Suprapubic skin (tissue), 4 donors: ENCODE measurements around the gene ALPG. TPM values are rescaled to one million over a fixed set of nuclear protein-coding genes. Genes with fewer than 3 reads are reported as not detected.

Experiments used
- DNase-seq, 2 donors: peaks; one replicate each; pipeline ENCODE4 v3.0.0-alpha.2; 2019; ENCODE audit warnings: low spot score in 2 of 2
- H3K27ac ChIP-seq: fragments of 200-600 bp; sonication (generic); one replicate; pipeline ENCODE4 v1.5.1; 2019
- H3K27me3 ChIP-seq: fragments of 200-600 bp; sonication (generic); one replicate; pipeline ENCODE4 v1.5.1; 2019
- H3K36me3 ChIP-seq: fragments of 200-600 bp; sonication (generic); one replicate; pipeline ENCODE4 v1.5.1; 2019
- H3K4me1 ChIP-seq: fragments of 200-600 bp; sonication (generic); one replicate; pipeline ENCODE4 v1.5.1; 2019
- H3K4me3 ChIP-seq: fragments of 200-600 bp; sonication (generic); one replicate; pipeline ENCODE4 v1.5.1; 2019; ENCODE audit warnings: mild to moderate bottlenecking
- H3K9me3 ChIP-seq: fragments of 200-600 bp; sonication (generic); one replicate; pipeline ENCODE4 v1.5.1; 2019
- CTCF ChIP-seq, 2 donors: fragments of 200-600 bp in 1 of 2; fragments of 450-650 bp in 1 of 2; sonication (generic) in 1 of 2; IDR thresholded peaks; one replicate each; pipeline ENCODE4 v1.5.1; 2016 to 2019; ENCODE audit warnings: antibody characterized with exemption in 2 of 2, mild to moderate bottlenecking in 1 of 2, moderate library complexity in 1 of 2
- EP300 ChIP-seq: sonication (generic); formaldehyde crosslinking; IDR thresholded peaks from one replicate; pipeline ENCODE4 v1.6.1; 2017; ENCODE audit warnings: antibody characterized with exemption
- POLR2A ChIP-seq, 2 donors: fragments of 450-650 bp; IDR thresholded peaks; one replicate each; pipeline ENCODE4 v1.6.1; 2017; ENCODE audit warnings: antibody characterized with exemption in 2 of 2, mild to moderate bottlenecking in 2 of 2, moderate library complexity in 2 of 2
- POLR2AphosphoS5 ChIP-seq, 3 donors: sonication (generic); formaldehyde crosslinking; IDR thresholded peaks; one replicate each; pipeline ENCODE4 v1.6.1; 2017; ENCODE audit warnings: antibody characterized with exemption in 3 of 3
- WGBS: methylation state at CpG from one replicate; pipeline ENCODE4 v1.1.5; 2018; 5-methylcytosine and 5-hydroxymethylcytosine counted together
- total RNA-seq, 4 donors: library from RNA; depleted of rRNA; stranded (reverse); fragments of >200 nt; gene quantifications; one replicate each; pipeline ENCODE4 v1.1.0, GENCODE V29; 2016

The ALPG gene
- total RNA-seq, 4 donors from 2014 or later, result not detected

- DNase-seq, result no peak
- peaks cover 11% of the 10 kb centered on the region for H3K27me3 ChIP-seq
- H3K36me3 ChIP-seq, result no peaks in the 10 kb centered on the region
- TF ChIP-seq CTCF (IDR thresholded peaks at IDR 0.05), result no peak
- no peak for TF ChIP-seq POLR2A (IDR thresholded peaks at IDR 0.05)
- no peak for TF ChIP-seq EP300
- no peak for TF ChIP-seq POLR2AphosphoS5 (IDR thresholded peaks at IDR 0.05)
- H3K4me3 ChIP-seq, result no peak overlapping the region
- WGBS, result 93% methylated on average over 7 of the region's 7 CpGs
- H3K4me1 ChIP-seq, result no peaks in the 10 kb centered on the region
- no peaks in the 10 kb centered on the region for H3K9me3 ChIP-seq
- H3K27ac ChIP-seq, result no peak overlapping the region
Measured at GRCh38 chr2:232435805-232436204, 29.2 kb downstream of the ALPG start.

GRCh38 chr2:232436381-232437194 lies 29.9 kb downstream of the ALPG start:
- H3K9me3 ChIP-seq, result no peaks in the 10 kb centered on the region
- TF ChIP-seq POLR2AphosphoS5 (IDR thresholded peaks at IDR 0.05) (no peak), CTCF (IDR thresholded peaks at IDR 0.05) (no peak), EP300 (no peak), POLR2A (IDR thresholded peaks at IDR 0.05) (no peak)
- WGBS, result 87% methylated on average over 9 of the region's 15 CpGs
- H3K27ac ChIP-seq, result no peak overlapping the region
- no peaks in the 10 kb centered on the region for H3K36me3 ChIP-seq
- H3K4me1 ChIP-seq, result no peaks in the 10 kb centered on the region
- no peak overlapping the region for H3K4me3 ChIP-seq
- H3K27me3 ChIP-seq, result peaks cover 7% of the 10 kb centered on the region
- peak in 1 of 2 donors; percentile 55 for DNase-seq

DNA sequence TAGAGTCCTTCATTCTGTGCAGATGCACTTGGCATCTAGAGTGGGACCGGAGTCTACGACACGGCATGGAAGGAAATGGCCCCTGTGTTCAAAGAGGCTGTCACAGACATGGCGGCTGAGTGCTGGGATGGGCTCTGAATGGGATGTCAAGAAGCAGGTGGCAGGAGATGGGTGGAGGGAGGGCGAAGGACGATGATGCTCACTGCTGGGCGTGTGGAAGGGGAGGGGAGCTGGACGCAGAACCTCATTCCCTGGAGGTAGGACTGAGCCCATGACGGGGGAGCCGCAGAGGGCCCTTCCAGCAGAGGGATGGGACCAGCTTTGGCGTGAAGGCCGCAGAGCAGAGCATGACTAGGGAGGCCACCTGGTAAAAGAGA lies 30.5 kb downstream of the ALPG start:
- DNase-seq, result peak in 1 of 2 donors; percentile 77
- Histone ChIP-seq H3K9me3 (no peaks in the 10 kb centered on the region), H3K4me3 (no peak overlapping the region), H3K27me3 (peaks cover 7% of the 10 kb centered on the region), H3K27ac (no peak overlapping the region), H3K4me1 (no peaks in the 10 kb centered on the region), H3K36me3 (no peaks in the 10 kb centered on the region)
- TF ChIP-seq POLR2A (IDR thresholded peaks at IDR 0.05) (no peak), CTCF (IDR thresholded peaks at IDR 0.05) (no peak), EP300 (no peak), POLR2AphosphoS5 (IDR thresholded peaks at IDR 0.05) (no peak)
- WGBS, result 91% methylated on average over 12 of the region's 12 CpGs

DNA sequence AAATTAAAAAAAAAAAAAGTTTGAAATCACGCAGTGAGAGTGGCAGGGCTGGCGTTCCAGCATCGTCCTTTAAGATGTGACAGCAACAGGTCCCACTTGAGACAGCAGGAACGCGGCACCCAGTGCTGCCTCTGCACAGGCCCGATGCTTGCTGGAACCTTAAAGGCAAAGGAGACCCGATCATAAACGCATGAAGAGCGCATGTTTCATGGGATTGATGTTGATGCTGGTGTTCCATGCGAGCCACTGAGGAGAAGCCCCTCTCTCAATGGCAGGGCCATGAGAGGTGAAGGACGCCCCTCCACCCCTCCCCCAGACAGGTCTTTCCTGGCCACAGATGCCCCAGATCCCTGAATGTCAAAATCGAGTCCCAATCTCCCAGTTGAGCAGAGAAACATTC lies 31.4 kb downstream of the ALPG start:
- Histone ChIP-seq H3K4me1 (no peaks in the 10 kb centered on the region), H3K27ac (no peak overlapping the region), H3K9me3 (no peaks in the 10 kb centered on the region), H3K27me3 (peaks cover 7% of the 10 kb centered on the region), H3K36me3 (no peaks in the 10 kb centered on the region), H3K4me3 (no peak overlapping the region)
- DNase-seq, result no peak
- TF ChIP-seq CTCF (IDR thresholded peaks at IDR 0.05) (no peak), EP300 (no peak), POLR2AphosphoS5 (IDR thresholded peaks at IDR 0.05) (no peak), POLR2A (IDR thresholded peaks at IDR 0.05) (no peak)
- 80% methylated on average over 12 of the region's 12 CpGs for WGBS

DNA sequence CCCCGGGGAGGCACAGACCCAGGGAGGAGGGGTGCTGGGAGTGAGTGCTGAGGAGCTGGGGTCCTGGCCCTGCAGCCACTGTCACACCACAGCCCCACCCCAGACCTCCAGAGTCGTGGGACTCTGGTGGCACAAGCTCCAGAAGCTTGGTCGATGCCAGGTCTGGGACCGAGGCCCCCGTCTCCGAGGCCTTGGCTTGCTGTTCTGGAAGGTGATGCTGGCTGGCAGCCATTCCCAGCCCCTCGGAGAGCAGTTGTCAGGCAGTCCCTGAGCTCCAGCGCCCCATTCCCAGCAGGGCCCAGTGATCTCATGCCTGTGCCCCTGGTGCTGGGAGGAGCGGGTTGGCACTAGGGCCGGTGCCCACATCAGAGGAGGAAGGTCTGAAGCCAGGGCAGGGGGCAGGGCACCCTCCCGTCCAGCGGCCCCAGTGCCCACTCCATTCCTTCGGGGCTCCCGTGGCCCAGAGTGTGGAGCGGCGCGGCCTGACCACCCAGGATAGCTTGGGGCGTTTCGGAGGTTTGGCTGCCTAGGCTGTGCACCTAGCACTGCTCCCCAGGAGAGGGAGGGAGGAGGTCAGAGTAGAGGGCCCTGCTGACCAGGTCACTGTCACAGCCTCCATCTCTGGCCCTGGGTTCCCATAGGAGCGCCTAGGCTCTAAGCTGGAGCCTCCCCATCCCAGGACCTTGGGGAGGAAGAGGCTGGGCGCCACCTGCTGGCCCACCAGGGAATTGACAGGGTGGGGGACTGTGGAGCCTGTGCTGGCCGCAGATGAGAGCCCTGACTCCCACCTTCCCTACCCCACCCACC lies 32.5 kb downstream of the ALPG start:
- peak in 1 of 2 donors; percentile 56 for DNase-seq
- 77% methylated on average over 3 of the region's 22 CpGs for WGBS

More for the DNA sequence above, 32.5 kb downstream of the ALPG start:
- Histone ChIP-seq H3K27me3 (peaks cover 9% of the 10 kb centered on the region), H3K27ac (no peak overlapping the region), H3K4me3 (no peak overlapping the region), H3K4me1 (no peaks in the 10 kb centered on the region), H3K9me3 (no peaks in the 10 kb centered on the region), H3K36me3 (no peaks in the 10 kb centered on the region)
- TF ChIP-seq CTCF (IDR thresholded peaks at IDR 0.05) (peak in 1 of 2 donors; percentile 64), POLR2A (IDR thresholded peaks at IDR 0.05) (no peak), POLR2AphosphoS5 (IDR thresholded peaks at IDR 0.05) (no peak), EP300 (no peak)
